GM19023 (cell line): ENCODE results near the gene SECISBP2.

Source experiments
- ATAC-seq: cut with Tn5 transposase; IDR thresholded peaks from one replicate; pipeline ENCODE4 v1.9.1; 2021; ENCODE audit warnings: mild to moderate bottlenecking, moderate library complexity; ENCODE audit not compliant: unreplicated experiment

The SECISBP2 gene

GRCh38 chr9:89398621-89399020 lies 80.3 kb downstream of the SECISBP2 start:
- ATAC-seq: no peak

GRCh38 chr9:89400403-89401116 lies 82.3 kb downstream of the SECISBP2 start:
- ATAC-seq: peak; percentile 74

GRCh38 chr9:89402695-89403427 lies 84.6 kb downstream of the SECISBP2 start:
- no peak for ATAC-seq

- ATAC-seq: no peak
These were observed 85.8 kb downstream of the SECISBP2 start for GRCh38 chr9:89404074-89404473.

- ATAC-seq: peak; percentile 48
These were observed 87.5 kb downstream of the SECISBP2 start for GRCh38 chr9:89405826-89406225.

- no peak for ATAC-seq
These were observed 88.8 kb downstream of the SECISBP2 start for GRCh38 chr9:89407070-89407469.

GRCh38 chr9:89408628-89409101 lies 90.4 kb downstream of the SECISBP2 start:
- ATAC-seq: no peak
